Keratinocyte (primary cell): ENCODE results near the gene KNCN.
A peak's percentile ranks its signal among the peaks of the same experiment; 100 is the strongest.

Experiments
- EZH2 ChIP-seq: IDR thresholded peaks from one replicate; pipeline ENCODE4 v1.6.1; 2012; ENCODE audit warnings: inconsistent platforms, mild to moderate bottlenecking, low read length, moderate library complexity
- TF ChIP-seq, protein P1 (sequence below), 3 experiments: IDR thresholded peaks in 1 of 3; conservative IDR thresholded peaks in 1 of 3; optimal IDR thresholded peaks in 1 of 3; 2 replicates in 2 of 3; 3 replicates in 1 of 3; pipeline versions ENCODE3 to v1.5.1; 2011; ENCODE audit warnings: low read length in 3 of 3, mild to moderate bottlenecking in 3 of 3, moderate library complexity in 2 of 3, control low read depth in 1 of 3, inconsistent platforms in 1 of 3; ENCODE audit not compliant: insufficient read depth in 2 of 3; ENCODE audit errors: extremely low read depth in 1 of 3

DNA sequence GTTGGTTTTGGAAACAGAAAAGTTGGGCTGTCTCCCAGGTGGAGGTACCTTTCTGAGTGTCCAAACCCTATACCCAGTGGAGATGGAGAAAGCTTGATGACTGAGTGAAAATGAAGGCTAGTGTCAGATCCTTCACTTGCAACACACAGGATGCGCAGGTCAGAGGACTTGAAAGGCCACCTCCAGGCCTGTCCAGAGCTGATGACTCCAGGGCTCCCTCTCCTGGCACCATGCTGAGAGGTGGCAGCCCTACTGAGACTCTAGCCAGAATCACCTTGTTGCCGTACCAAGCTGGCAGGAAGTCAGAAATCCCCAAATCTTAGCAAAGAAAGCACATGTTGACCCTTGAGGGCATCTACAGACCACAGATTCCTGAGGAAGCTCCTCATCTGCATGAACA lies 16.4 kb downstream of the KNCN start:
- TF ChIP-seq, protein P1, sequence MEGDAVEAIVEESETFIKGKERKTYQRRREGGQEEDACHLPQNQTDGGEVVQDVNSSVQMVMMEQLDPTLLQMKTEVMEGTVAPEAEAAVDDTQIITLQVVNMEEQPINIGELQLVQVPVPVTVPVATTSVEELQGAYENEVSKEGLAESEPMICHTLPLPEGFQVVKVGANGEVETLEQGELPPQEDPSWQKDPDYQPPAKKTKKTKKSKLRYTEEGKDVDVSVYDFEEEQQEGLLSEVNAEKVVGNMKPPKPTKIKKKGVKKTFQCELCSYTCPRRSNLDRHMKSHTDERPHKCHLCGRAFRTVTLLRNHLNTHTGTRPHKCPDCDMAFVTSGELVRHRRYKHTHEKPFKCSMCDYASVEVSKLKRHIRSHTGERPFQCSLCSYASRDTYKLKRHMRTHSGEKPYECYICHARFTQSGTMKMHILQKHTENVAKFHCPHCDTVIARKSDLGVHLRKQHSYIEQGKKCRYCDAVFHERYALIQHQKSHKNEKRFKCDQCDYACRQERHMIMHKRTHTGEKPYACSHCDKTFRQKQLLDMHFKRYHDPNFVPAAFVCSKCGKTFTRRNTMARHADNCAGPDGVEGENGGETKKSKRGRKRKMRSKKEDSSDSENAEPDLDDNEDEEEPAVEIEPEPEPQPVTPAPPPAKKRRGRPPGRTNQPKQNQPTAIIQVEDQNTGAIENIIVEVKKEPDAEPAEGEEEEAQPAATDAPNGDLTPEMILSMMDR (optimal IDR thresholded peaks at IDR 0.05 in 1 of 3, IDR thresholded peaks at IDR 0.05 in 1 of 3, conservative IDR thresholded peaks at IDR 0.05 in 1 of 3; ENCODE audit: extremely low read depth in 1 of 3, insufficient read depth in 2 of 3, low read length in 3 of 3), result peak; percentile 57 to 75 (median 72)
- no peak for TF ChIP-seq EZH2
